D341Med (cell line): ENCODE data around the gene WDR76.

Source experiments
- DNase-seq: peaks from one replicate; pipeline ENCODE4 v3.0.0; 2012; ENCODE audit warnings: low spot score

The WDR76 gene

DNA sequence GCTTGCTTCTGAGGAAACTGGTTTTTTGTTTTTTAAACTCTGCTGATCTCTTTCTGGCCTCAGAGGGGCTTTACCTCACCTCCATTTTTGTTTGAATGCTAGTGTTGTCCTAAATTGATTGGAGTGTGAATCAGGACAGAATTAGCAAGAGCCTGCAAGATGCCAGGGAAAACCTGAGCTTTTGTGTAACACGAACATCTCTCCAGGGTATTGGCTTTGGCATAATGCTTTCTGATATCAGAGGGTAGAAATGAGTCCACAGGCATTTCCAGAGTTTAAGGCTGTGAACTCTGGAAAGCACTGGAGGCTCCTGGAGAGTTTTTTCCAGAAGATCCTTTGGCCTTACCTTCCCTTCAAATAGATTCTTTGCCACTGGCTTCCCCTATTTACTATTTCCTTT lies 87.1 kb downstream of the WDR76 start:
- no peak for DNase-seq

DNA sequence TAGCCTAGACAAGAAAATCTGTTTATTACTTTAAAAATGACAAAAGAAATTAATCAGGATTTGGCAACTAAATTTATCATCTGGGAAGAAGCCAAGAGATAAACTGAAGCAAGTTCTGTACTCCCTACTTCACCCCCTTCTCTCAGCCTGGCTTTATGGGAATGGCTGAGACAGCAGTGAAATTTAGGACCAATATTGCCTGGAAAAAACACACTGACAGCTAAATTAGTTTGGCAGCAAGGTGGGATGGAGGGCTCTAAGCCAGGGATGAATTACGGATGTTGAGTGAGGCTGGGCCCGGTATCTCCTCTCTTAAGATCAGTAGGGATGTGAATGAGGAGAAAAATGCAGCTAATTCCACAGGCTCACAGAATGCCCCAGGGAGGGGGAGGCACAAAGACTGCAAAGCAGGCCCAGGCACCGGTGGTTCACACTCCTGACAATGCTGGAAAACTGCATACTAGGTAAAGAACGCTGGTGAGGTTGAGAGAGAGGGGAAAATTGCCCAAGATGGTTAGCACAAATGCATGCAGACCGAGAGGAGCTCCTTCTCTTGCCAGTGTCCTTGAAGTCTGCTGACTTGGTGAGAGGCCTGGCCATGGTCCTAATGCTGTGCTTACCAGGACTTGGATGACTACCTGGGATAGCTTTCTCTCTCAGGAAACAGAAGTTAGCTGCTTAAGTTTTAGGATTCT lies 89.0 kb downstream of the WDR76 start:
- no peak for DNase-seq

DNA sequence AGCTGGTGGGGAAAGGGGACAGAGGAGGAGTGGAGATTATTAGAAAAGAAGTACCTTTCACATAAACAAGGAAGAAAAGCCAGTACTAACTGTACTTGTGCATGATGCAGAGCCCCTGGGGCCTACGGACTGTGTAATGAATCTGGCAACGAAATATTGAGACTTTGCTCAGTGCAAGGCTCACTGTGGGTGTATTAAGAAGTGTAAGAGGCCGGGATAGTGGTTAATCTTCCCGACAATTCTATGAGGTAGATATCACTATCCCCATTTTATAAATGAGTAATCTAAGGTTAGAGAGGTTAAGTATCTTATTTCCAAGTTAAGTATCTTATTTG lies 89.5 kb downstream of the WDR76 start:
- DNase-seq = no peak
